HG03135 (cell line): Measurements from ENCODE around the gene LEMD2.

Source experiments
- ATAC-seq: cut with Tn5 transposase; IDR thresholded peaks from one replicate; pipeline ENCODE4 v1.9.1; 2021; ENCODE audit warnings: mild to moderate bottlenecking, moderate library complexity; ENCODE audit not compliant: unreplicated experiment

The LEMD2 gene

DNA sequence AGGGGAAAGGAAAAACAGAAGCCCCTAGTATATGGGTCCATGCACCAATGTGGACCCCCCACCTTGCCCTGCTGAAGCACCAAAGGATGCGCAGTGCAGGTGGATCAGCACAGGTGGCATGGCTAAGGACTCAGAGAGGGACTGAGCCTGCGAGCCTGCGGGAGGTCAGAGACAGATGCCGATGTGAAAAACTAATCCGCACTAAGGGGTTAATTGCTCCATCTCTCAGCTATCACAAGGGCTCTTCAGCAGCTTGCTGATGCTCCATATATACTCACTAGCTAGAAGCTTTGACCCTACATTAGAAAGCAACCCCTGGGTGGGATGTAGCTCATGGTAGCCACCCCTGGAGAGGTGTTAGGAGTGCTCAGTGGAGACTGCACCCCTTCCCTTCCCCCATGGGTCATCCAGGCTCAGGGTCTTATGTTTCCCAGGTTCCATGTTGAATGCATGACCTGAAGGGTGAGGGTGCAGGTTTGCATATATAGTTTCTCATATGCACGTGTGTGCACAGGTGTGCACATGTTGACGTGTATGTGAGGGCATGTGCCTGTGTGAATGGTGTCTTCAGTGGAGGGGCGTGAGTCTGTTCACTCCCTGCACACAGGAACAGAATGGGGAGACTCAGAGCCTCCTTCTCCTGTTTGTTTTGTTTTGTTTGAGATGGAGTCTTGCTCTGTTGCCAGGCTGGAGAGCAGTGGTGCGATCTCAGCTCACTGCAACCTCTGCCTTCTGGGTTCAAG, 28.9 kb downstream of the LEMD2 start:
- ATAC-seq = no peak

DNA sequence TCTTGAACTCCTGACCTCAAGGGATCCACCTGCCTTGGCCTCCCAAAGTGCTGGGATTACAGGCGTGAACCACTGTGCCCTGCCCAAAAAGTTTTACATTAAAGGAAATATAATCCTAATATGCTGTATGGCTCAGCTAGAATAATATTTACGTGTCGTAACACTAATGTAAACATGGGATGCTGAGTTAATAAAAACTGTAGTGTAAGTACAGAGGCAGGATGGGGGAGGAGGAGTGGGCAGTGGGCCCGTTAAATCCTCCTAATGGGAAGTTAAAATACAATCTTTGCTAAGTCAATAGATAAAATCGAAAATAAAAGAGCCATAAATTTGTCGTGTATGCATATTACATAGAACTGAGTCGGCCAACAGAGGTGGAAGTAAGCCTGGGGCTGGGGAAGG, 30.1 kb downstream of the LEMD2 start:
- ATAC-seq = no peak

DNA sequence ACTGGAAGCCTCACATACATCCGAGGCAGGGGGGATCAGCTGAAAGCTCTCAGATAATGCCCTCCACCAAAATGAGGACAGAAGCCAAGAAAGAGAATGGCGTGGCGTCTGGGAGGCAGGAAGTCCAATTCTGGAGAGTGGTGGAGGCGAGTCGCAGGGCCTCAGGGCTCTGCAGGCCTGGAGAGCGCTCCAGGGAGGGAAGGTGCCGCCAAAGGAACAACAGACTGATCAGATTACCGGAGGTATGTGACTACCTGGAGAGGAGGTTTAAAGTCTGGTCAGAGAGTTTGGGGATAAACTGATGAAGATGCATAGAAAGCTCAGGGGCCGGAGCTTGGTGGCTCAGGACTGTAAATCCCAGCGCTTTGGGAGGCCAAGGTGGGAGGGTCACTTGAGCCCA, 31.0 kb downstream of the LEMD2 start:
- no peak for ATAC-seq

- no peak for ATAC-seq
Measured at GRCh38 chr6:33757113-33757512, 31.8 kb downstream of the LEMD2 start.

DNA sequence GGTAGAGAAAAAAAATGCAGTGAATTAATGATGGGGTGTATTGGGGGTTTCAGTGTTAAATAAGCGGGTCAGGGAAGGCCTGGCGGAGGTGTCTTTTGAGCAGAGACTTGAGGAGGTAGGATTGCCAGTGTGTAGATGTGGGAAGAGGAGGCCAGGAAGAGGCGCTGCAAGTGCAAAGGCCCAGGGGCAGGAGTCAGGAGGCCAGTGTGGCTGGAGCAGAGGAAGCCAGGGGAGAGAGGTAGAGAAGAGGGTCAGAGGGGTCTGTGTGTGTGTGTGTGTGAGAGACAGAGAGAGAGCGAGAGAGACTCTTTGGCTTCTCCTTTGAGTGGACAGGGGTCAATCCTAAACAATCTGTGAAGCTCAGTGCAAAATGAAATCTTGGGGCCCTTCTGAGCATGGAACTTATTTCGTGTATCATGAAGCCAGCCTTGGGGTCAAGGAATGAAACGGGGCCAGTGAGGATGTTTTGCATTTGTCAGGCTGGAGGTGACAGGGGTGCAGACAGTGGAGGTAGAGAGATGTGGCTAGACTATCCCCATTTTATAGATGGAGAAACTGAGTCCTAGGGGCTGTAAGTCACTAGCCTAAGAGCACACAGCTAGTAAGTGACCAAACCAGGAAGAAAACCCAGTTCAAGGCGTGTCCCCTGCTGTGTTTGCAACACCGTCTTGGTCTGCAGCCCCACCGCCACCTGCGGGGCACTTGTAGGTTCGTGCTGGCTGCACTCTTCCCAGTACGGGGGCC, 32.5 kb downstream of the LEMD2 start:
- ATAC-seq = no peak

GRCh38 chr6:33755070-33755869, 33.7 kb downstream of the LEMD2 start:
- no peak for ATAC-seq

GRCh38 chr6:33754222-33754621, 34.7 kb downstream of the LEMD2 start:
- no peak for ATAC-seq

GRCh38 chr6:33752646-33753015, 36.3 kb downstream of the LEMD2 start:
- no peak for ATAC-seq

GRCh38 chr6:33751771-33752645, 36.9 kb downstream of the LEMD2 start:
- no peak for ATAC-seq

DNA sequence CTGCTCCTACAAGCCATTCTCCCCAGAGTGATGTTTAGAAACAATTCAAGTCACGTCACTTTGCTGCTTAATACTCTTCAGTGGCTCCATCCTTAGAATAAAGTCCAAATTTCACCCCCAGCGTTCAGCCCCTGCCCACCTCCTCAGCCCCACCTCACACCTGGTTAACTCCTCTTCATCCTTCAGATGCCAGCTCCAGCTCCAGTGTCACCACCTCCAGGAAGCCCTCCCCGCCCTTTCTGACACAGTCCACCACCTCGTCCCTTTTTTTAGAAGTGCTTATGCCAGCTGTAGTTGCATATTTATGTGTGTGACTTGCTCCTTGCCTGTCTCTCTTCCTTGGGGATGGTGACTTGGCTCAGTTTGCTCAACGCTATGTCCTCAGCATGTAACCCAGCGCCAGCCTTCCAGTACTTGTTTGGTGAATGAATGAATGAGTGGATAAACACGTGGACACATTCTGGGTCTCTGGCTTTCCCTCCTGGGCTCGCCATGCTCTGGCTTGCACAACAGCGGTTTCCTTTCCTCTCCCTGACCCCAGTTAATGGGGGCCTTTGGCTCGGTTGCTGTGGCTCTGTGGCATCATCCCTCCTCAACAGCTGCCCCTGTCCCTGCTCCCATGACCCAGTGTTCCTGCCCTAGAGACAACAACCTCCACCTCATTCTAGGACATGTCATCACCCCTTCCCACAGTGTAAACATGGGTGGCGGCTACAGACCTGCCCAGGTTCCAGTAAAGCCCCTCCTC, 38.5 kb downstream of the LEMD2 start:
- no peak for ATAC-seq

DNA sequence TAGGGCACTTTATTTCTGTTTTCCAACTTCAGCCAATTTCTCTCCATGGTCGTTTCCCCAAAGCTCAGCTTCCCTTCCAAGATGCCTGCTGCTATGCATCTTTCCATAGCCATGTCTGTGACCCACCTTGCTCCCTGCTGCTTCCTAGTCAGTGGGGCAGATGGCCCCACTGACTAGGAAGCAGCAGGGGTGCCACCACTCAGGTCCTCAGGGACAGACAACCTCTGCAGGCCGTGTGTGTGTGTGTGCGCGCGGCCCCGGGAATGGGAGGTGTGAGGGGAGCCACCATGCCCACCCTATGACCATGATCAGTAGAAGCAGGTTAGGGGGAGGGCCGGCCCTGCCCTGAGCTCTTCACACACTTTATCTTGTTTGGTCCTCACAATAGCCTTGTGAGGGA, 39.5 kb downstream of the LEMD2 start:
- ATAC-seq = no peak

- no peak for ATAC-seq
Measured at GRCh38 chr6:33748841-33749240, 40.1 kb downstream of the LEMD2 start.

- no peak for ATAC-seq
Measured at GRCh38 chr6:33747823-33748222, 41.1 kb downstream of the LEMD2 start.

- ATAC-seq = no peak
Measured at GRCh38 chr6:33746651-33747100, 42.3 kb downstream of the LEMD2 start, which contains the start of gene IP6K3. Gene IP6K3 (minus strand): TSS chr6:33746905. CDS start chr6:33735476, 11,429 bp downstream.

GRCh38 chr6:33746036-33746600, 42.8 kb downstream of the LEMD2 start:
- no peak for ATAC-seq

GRCh38 chr6:33745548-33745947, 43.4 kb downstream of the LEMD2 start:
- ATAC-seq = no peak

DNA sequence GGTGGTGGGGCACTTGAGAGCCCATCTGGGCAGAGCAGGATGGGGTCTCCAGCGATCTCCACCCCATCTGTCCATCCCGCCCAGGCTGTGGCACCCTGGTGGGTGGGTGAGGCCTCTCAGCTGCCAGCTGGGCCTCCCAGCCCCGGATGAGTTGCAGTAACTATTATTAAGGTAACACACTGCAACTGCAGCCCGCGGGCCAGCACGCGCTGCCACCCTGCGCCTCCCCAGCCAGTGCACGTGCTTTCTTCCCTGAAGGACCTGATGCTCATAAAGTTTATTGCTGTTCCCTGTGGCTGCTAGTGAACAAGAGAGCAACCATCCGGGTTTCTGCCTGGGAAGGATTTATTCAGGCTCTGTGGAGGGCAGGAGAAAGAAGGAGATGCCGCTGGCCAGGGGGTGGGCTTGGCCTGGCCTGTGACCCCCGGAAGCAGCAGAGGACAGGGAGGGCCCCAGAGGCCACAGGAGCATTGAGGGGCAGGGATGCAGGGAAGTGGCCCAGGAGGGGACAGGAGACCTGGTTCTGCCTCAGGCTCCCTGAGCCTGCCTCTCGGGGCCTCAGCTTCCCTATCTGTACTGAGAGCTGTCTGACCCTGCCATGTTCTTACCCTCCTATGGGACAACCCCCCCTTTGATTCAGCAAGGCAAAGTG, 43.9 kb downstream of the LEMD2 start:
- ATAC-seq = no peak

DNA sequence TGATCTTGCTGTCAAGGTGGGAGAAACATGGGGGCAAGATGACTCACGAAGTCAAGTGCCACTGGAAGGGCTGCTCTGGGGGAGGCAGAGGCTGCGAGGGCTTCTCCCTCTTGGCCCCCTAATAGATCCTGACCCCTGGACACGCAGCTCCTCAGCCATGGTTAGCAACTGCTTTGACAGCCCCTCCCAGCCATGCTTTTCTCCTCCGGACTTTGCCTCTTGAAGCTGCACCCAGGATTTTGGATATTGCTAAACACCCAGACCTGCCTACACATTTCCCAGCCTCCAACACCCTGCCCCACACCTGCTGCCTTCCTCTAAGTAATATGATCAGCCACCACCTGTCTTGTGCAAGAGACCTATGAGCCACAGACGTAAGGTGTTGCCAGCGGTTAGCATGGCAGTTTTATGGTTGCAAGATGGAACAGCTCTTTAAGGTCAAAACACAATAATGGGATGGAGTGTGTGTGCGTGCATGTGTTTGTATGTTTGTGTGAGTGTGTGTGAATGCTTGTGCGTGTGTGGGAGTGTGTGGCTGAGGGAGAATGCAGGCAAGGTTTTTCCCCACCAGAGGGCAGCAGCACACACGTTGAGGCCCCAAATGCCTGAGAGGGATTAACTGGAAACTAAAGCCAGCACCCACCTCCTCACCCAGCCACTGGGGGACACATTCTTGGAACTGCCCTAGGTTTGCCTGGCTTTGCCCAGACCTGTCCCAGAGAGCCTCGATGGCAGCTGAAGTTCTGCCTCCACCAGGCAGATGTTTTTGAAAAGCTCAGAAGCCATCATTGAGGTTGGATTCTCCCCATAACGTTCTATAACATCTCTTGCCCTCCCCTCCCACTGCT, 44.7 kb downstream of the LEMD2 start:
- ATAC-seq = no peak
